HepG2 (cell line): Measurements from ENCODE around the gene NPS. TPM values are rescaled to one million over a fixed set of nuclear protein-coding genes. Genes with fewer than 3 reads are reported as not detected.

Experiments
- ATAC-seq: fragments of 200-7000 bp; cut with Tn5 transposase; 3 replicates; pipeline ENCODE4 v1.9.1; 2020; ENCODE audit warnings: mild to moderate bottlenecking, moderate library complexity
- BruUV-seq: library from RNA; stranded (reverse); fragments of 400-500 nt; replicated peaks from 2 replicates; lab custom pipeline; 2021; lab: Mats Ljungman, UMichigan
- CTCF ChIA-PET: fragments of 300-600 bp; formaldehyde crosslinking; extraction: SDS; loops from one replicate; lab custom pipeline; 2021; ENCODE audit warnings: low total read pairs, inconsistent platforms, low intra/inter-chr PET ratio; lab: Yijun Ruan, JAX
- POLR2A ChIA-PET: fragments of 350-600 bp; sonication (Branson Sonifier 250); formaldehyde crosslinking; loops from one replicate; lab custom pipeline; 2020; ENCODE audit warnings: antibody characterized with exemption, inconsistent platforms; lab: Yijun Ruan, JAX
- DNase-seq: peaks from one replicate; pipeline ENCODE4 v3.0.0-alpha.2; 2015; ENCODE audit warnings: low spot score
- FAIRE-seq: peaks from 3 replicates; lab custom pipeline; 2011; peaks lifted over from hg19 to GRCh38; lab: Jason Lieb, UNC
- H2AFZ ChIP-seq: one replicate; pipeline ENCODE4 v1.6.1; 2011; ENCODE audit warnings: low read length, inconsistent platforms
- H3K27ac ChIP-seq: fragments of 300-600 bp; 3 replicates; pipeline ENCODE4 v1.8.0; 2011; ENCODE audit warnings: mixed run types, mild to moderate bottlenecking, mixed read lengths, low read length, inconsistent platforms; ENCODE audit not compliant: insufficient read depth; ENCODE audit errors: extremely low read length
- H3K27me3 ChIP-seq, 2 experiments: fragments of 200-600 bp in 1 of 2; 2 replicates in 1 of 2; 3 replicates in 1 of 2; pipeline versions ENCODE4 v1.6.0 to v1.8.0; 2011; ENCODE audit warnings: low read length in 2 of 2, mild to moderate bottlenecking in 2 of 2, moderate library complexity in 2 of 2, inconsistent platforms in 1 of 2; ENCODE audit not compliant: insufficient read depth in 2 of 2, control insufficient read depth in 1 of 2
- H3K36me3 ChIP-seq, 2 experiments: fragments of 200-600 bp in 1 of 2; replicated peaks in 1 of 2; 2 replicates in 1 of 2; 3 replicates in 1 of 2; pipeline versions ENCODE4 v1.5.1 to v1.8.0; 2011; ENCODE audit warnings: low read length in 2 of 2, inconsistent platforms in 1 of 2; ENCODE audit not compliant: insufficient read depth in 2 of 2, control insufficient read depth in 1 of 2
- H3K4me1 ChIP-seq: 2 replicates; pipeline ENCODE4 v1.5.1; 2012; ENCODE audit warnings: low read length, inconsistent platforms; ENCODE audit not compliant: insufficient read depth
- H3K4me2 ChIP-seq: 2 replicates; pipeline ENCODE4 v1.6.0; 2011; ENCODE audit warnings: low read depth, low read length, inconsistent platforms
- H3K4me3 ChIP-seq, 3 experiments: fragments of 200-600 bp in 1 of 3; sonication (generic), shearing (Covaris generic) in 1 of 3; replicated peaks in 1 of 3; 2 replicates each; pipeline ENCODE4 v1.5.1; 2011 to 2016; ENCODE audit warnings: low read length in 3 of 3, inconsistent platforms in 2 of 3, low read depth in 2 of 3, mild to moderate bottlenecking in 2 of 3, control low read depth in 1 of 3, mixed read lengths in 1 of 3; ENCODE audit not compliant: insufficient read depth in 1 of 3
- H3K79me2 ChIP-seq: one replicate; pipeline ENCODE4 v1.6.1; 2011; ENCODE audit warnings: low read length, inconsistent platforms; ENCODE audit not compliant: insufficient read depth
- H3K9ac ChIP-seq: 2 replicates; pipeline ENCODE4 v1.6.0; 2011; ENCODE audit warnings: mild to moderate bottlenecking, low read depth, low read length, inconsistent platforms; ENCODE audit not compliant: insufficient read depth
- H3K9me3 ChIP-seq: 2 replicates; pipeline ENCODE4 v1.5.1; 2012; ENCODE audit warnings: mild to moderate bottlenecking, low read length
- H4K20me1 ChIP-seq: 2 replicates; pipeline ENCODE4 v1.6.0; 2011; ENCODE audit warnings: inconsistent platforms, mild to moderate bottlenecking, low read length, moderate library complexity; ENCODE audit not compliant: insufficient read depth
- AHR ChIP-seq: IDR thresholded peaks from 2 replicates; pipeline ENCODE4 v1.6.1; 2018; ENCODE audit warnings: missing genetic modification reagents, missing compliant biosample characterization
- GLI4 ChIP-seq: sonication (generic); formaldehyde crosslinking; IDR thresholded peaks from 2 replicates; pipeline ENCODE4 v1.5.1; 2020; ENCODE audit warnings: missing genetic modification reagents, mild to moderate bottlenecking, moderate library complexity, borderline replicate concordance
- HDAC1 ChIP-seq: sonication (generic); formaldehyde crosslinking; IDR thresholded peaks from 2 replicates; pipeline ENCODE4 v1.5.1; 2020; ENCODE audit warnings: mild to moderate bottlenecking, missing genetic modification reagents
- HOMEZ ChIP-seq: IDR thresholded peaks from 2 replicates; pipeline ENCODE4 v1.6.1; 2016; ENCODE audit warnings: low read depth
- MIER2 ChIP-seq: IDR thresholded peaks from 2 replicates; pipeline ENCODE4 v1.6.1; 2016; ENCODE audit warnings: missing biosample characterization, missing genetic modification reagents
- MTA3 ChIP-seq: sonication (generic); formaldehyde crosslinking; IDR thresholded peaks from 2 replicates; pipeline ENCODE4 v1.4.0; 2020; ENCODE audit warnings: missing genetic modification reagents
- NFIB ChIP-seq: sonication (generic); formaldehyde crosslinking; IDR thresholded peaks from 2 replicates; pipeline ENCODE4 v1.9.0; 2021; ENCODE audit warnings: missing genetic modification reagents, mild to moderate bottlenecking, borderline replicate concordance
- POLR2G ChIP-seq: fragments of 200-400 bp; formaldehyde crosslinking; IDR thresholded peaks from 2 replicates; pipeline ENCODE4 v1.6.1; 2018; ENCODE audit warnings: mild to moderate bottlenecking, low read depth, low read length, moderate library complexity
- SRF ChIP-seq: IDR thresholded peaks from 2 replicates; pipeline ENCODE4 v1.6.1; 2011; ENCODE audit warnings: mild to moderate bottlenecking, low read depth, low read length, moderate library complexity
- TBX2 ChIP-seq: sonication (generic); formaldehyde crosslinking; IDR thresholded peaks from 2 replicates; pipeline ENCODE4 v1.5.0; 2020; ENCODE audit warnings: missing genetic modification reagents, mild to moderate bottlenecking, borderline replicate concordance
- TCF12 ChIP-seq, 2 experiments: fragments of 450-650 bp in 1 of 2; sonication (generic) in 1 of 2; formaldehyde crosslinking in 1 of 2; IDR thresholded peaks; 2 replicates each; pipeline versions ENCODE4 v1.6.1 to v1.8.0; 2017 to 2022; ENCODE audit warnings: antibody characterized with exemption in 1 of 2, mild to moderate bottlenecking in 1 of 2, missing genetic modification reagents in 1 of 2, moderate library complexity in 1 of 2
- ZMYM4 ChIP-seq: sonication (generic); formaldehyde crosslinking; IDR thresholded peaks from 2 replicates; pipeline ENCODE4 v1.8.1; 2023; ENCODE audit warnings: mild to moderate bottlenecking, missing genetic modification reagents
- ZNF180 ChIP-seq: sonication (generic); formaldehyde crosslinking; IDR thresholded peaks from 2 replicates; pipeline ENCODE4 v1.4.0; 2020; ENCODE audit warnings: low read depth, missing genetic modification reagents, borderline replicate concordance
- ZNF251 ChIP-seq: sonication (generic); formaldehyde crosslinking; IDR thresholded peaks from 2 replicates; pipeline ENCODE4 v1.9.0; 2021; ENCODE audit warnings: mild to moderate bottlenecking, missing genetic modification reagents
- ZNF382 ChIP-seq: sonication (generic); formaldehyde crosslinking; IDR thresholded peaks from 2 replicates; pipeline ENCODE4 v1.5.0; 2020; ENCODE audit warnings: missing genetic modification reagents, mild to moderate bottlenecking, borderline replicate concordance
- ZNF430 ChIP-seq: sonication (generic); formaldehyde crosslinking; IDR thresholded peaks from 2 replicates; pipeline ENCODE4 v1.9.0; 2021; ENCODE audit warnings: mild to moderate bottlenecking, missing genetic modification reagents
- ZNF546 ChIP-seq: sonication (generic); formaldehyde crosslinking; conservative IDR thresholded peaks from 2 replicates; pipeline ENCODE4 v1.8.1; 2023; ENCODE audit warnings: mild to moderate bottlenecking, missing genetic modification reagents
- ZNF550 ChIP-seq: sonication (generic); formaldehyde crosslinking; IDR thresholded peaks from 2 replicates; pipeline ENCODE4 v1.4.0; 2020; ENCODE audit warnings: mild to moderate bottlenecking, missing genetic modification reagents, borderline replicate concordance
- ZNF644 ChIP-seq: IDR thresholded peaks from 2 replicates; pipeline ENCODE4 v1.6.1; 2016; ENCODE audit warnings: low read depth
- WGBS: methylation state at CpG from one replicate; pipeline ENCODE4 v1.1.6; 2017; ENCODE audit warnings: low lambda C conversion rate; 5-methylcytosine and 5-hydroxymethylcytosine counted together
- in situ Hi-C: cut with HindIII; loops from 2 replicates; pipeline ENCODE4 v1.10.0; 2017; ENCODE audit warnings: low pct_unique_long_range_greater_than_20kb; ENCODE audit not compliant: extremely low pct_ligation_motif_present
- intact Hi-C: fragments of 100-400 bp; cut with micrococcal nuclease; formaldehyde crosslinking; loops from one replicate; pipeline ENCODE4 v1.10.0; 2022; ENCODE audit not compliant: unreplicated experiment
- polyA plus RNA-seq, 8 experiments: library from polyadenylated mRNA; depleted of rRNA in 3 of 8; stranded (reverse) in 7 of 8; unstranded in 1 of 8; fragments of >200 nt; fragmentation: Illumina TruSeq in 4 of 8; extraction: Trizol in 4 of 8; gene quantifications; 2 replicates each; pipeline versions ENCODE4 v1.2.1 to v1.2.3, GENCODE V29; 2011 to 2016; ENCODE audit warnings: low read depth in 4 of 8, missing spikeins in 1 of 8, mixed read lengths in 1 of 8; ENCODE audit not compliant: insufficient read depth in 1 of 8
- total RNA-seq, 5 experiments: library from RNA; depleted of rRNA; stranded (reverse); fragments of >200 nt; fragmentation: Illumina TruSeq; extraction: Trizol; gene quantifications; 2 replicates each; pipeline ENCODE4 v1.2.3, GENCODE V29; 2016; ENCODE audit warnings: low read depth in 1 of 5

NPS gene
- total and polyA plus RNA-seq, 2 of the 13 experiments (the other 11 are each of a cell fraction or from before 2014, with no cell fraction given): not detected

DNA sequence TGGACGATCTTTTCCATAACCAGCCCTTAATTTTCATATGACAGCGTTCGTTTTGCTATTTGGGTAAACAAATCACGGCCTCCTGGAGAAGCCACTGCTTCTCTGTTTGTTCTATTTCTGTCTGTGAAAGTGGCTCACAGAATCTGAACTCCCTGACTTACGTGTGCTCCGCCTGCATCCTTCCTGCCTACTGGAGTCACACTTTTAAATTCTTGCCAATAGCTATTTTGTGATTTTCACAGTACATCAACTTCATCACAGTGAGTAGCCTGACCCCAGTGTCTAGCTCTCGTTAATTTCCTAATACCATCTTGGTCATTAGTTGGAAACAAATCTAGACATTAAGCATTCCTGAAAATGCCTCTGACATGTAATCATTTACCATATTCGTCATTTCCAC lies 49.0 kb upstream of the NPS start:
- intact Hi-C loops (no loop called here), in situ Hi-C loops (no loop called here)
- H2AFZ ChIP-seq: no peak overlapping the region
- no peaks in the 10 kb centered on the region for H4K20me1 ChIP-seq
- no peaks in the 10 kb centered on the region for H3K36me3 ChIP-seq
- no peak for FAIRE-seq
- peaks cover 2 to 48% of the 10 kb centered on the region in 2 experiments; a peak in 3 of 5 replicates for H3K27me3 ChIP-seq
- H3K79me2 ChIP-seq: no peaks in the 10 kb centered on the region
- DNase-seq: no peak
- H3K4me2 ChIP-seq: no peak overlapping the region
- BruUV-seq: no TSS peak
- H3K9me3 ChIP-seq: no peaks in the 10 kb centered on the region
- no peak overlapping the region for H3K27ac ChIP-seq
- H3K4me3 ChIP-seq: no peak overlapping the region
- ATAC-seq: no peak
- CTCF ChIA-PET: no interaction called here
- H3K9ac ChIP-seq: no peak overlapping the region
- POLR2A ChIA-PET: no interaction called here
- no peaks in the 10 kb centered on the region for H3K4me1 ChIP-seq
- WGBS: 4% methylated on average over 8 of the region's 8 CpGs
- TF ChIP-seq ZNF382 (CRISPR knock-in tag) (no peak), POLR2G (no peak), ZMYM4 (CRISPR knock-in tag) (no peak), NFIB (no peak), ZNF430 (CRISPR knock-in tag) (no peak), TBX2 (CRISPR knock-in tag) (no peak), GLI4 (CRISPR knock-in tag) (no peak), ZNF180 (CRISPR knock-in tag) (no peak), ZNF546 (CRISPR knock-in tag) (no peak), ZNF550 (CRISPR knock-in tag) (no peak)

- DNase-seq: no peak
- Histone ChIP-seq H3K4me3 (no peak overlapping the region), H4K20me1 (no peaks in the 10 kb centered on the region), H3K36me3 (no peaks in the 10 kb centered on the region), H3K27ac (no peak overlapping the region), H2AFZ (no peak overlapping the region)
- TF ChIP-seq HDAC1 (CRISPR knock-in tag) (no peak), TCF12 (IDR thresholded peaks at IDR 0.05) (no peak), TCF12 (CRISPR knock-in tag; IDR thresholded peaks at IDR 0.05) (no peak), MIER2 (CRISPR knock-in tag) (no peak), MTA3 (CRISPR knock-in tag) (no peak), ZNF251 (CRISPR knock-in tag) (no peak), HOMEZ (CRISPR knock-in tag) (no peak), ZNF644 (no peak), SRF (no peak), ZNF382 (CRISPR knock-in tag) (no peak), AHR (no peak)
- TF ChIP-seq, all 625 proteins: peak for 0
- in situ Hi-C loops (no loop called here), intact Hi-C loops (no loop called here)
- Histone ChIP-seq H3K9ac (no peak overlapping the region), H3K4me1 (no peaks in the 10 kb centered on the region), H3K79me2 (no peaks in the 10 kb centered on the region), H3K9me3 (no peaks in the 10 kb centered on the region), H3K27me3 (peaks cover 0 to 5% of the 10 kb centered on the region in 2 experiments; a peak in 3 of 5 replicates), H3K4me2 (no peak overlapping the region)
- BruUV-seq: no TSS peak
- CTCF ChIA-PET: no interaction called here
- no peak for ATAC-seq
- WGBS: 23% methylated on average over 9 of the region's 9 CpGs
- POLR2A ChIA-PET: no interaction called here
- no peak for FAIRE-seq
Measured at GRCh38 chr10:127506094-127506493, 43.0 kb upstream of the NPS start.
